Karpas-422 (cell line): ENCODE measurements around the gene PARD6B. TPM values are rescaled to one million over a fixed set of nuclear protein-coding genes. Genes with fewer than 3 reads are reported as not detected.
"Not testable (repeated sequence)": the region's sequence is repeated elsewhere in the genome, so short reads cannot be mapped to it uniquely, and the experiment has no call there.

Source experiments
- DNase-seq: peaks from one replicate; pipeline ENCODE4 v3.0.0-alpha.2; 2015
- H2AFZ ChIP-seq: fragments of 200-600 bp; sonication (generic); 2 replicates; pipeline ENCODE4 v1.6.1; 2014; ENCODE audit warnings: antibody characterized with exemption, low read length, mixed read lengths
- H3K27ac ChIP-seq: fragments of 200-600 bp; sonication (generic); 2 replicates; pipeline ENCODE4 v1.5.1; 2014; ENCODE audit warnings: mild to moderate bottlenecking, low read length, moderate library complexity
- H3K27me3 ChIP-seq: fragments of 200-600 bp; sonication (generic); 2 replicates; pipeline ENCODE4 v1.6.1; 2014; ENCODE audit warnings: low read length, mixed read lengths
- H3K36me3 ChIP-seq: fragments of 200-600 bp; sonication (generic); 2 replicates; pipeline ENCODE4 v1.6.1; 2014; ENCODE audit warnings: low read length, mixed read lengths; ENCODE audit not compliant: insufficient read depth
- H3K4me1 ChIP-seq: fragments of 200-600 bp; sonication (generic); 2 replicates; pipeline ENCODE4 v1.6.1; 2014; ENCODE audit warnings: mild to moderate bottlenecking, low read length, mixed read lengths
- H3K4me2 ChIP-seq: fragments of 200-600 bp; sonication (generic); 2 replicates; pipeline ENCODE4 v1.6.1; 2014; ENCODE audit warnings: low read length, low read depth, mild to moderate bottlenecking; ENCODE audit not compliant: poor library complexity, severe bottlenecking
- H3K4me3 ChIP-seq: fragments of 200-600 bp; sonication (generic); 2 replicates; pipeline ENCODE4 v1.5.1; 2014; ENCODE audit warnings: mild to moderate bottlenecking, antibody characterized with exemption, low read length, mixed read lengths
- H3K79me2 ChIP-seq: fragments of 200-600 bp; sonication (generic); 2 replicates; pipeline ENCODE4 v1.6.1; 2014; ENCODE audit warnings: mild to moderate bottlenecking, low read length, mixed read lengths
- H3K9ac ChIP-seq: fragments of 200-600 bp; sonication (generic); 2 replicates; pipeline ENCODE4 v1.6.0; 2014; ENCODE audit warnings: low read length
- H3K9me2 ChIP-seq: fragments of 200-600 bp; sonication (generic), shearing (Covaris generic); replicated peaks from 2 replicates; pipeline ENCODE4 v1.6.0; 2014; ENCODE audit warnings: mild to moderate bottlenecking, low read length, moderate library complexity; ENCODE audit not compliant: insufficient read depth
- H3K9me3 ChIP-seq: fragments of 300-700, 200-600 bp; sonication (generic); 2 replicates; pipeline ENCODE4 v1.6.1; 2014; ENCODE audit warnings: low read length, mixed read lengths
- H4K20me1 ChIP-seq: fragments of 200-600 bp; sonication (generic); 2 replicates; pipeline ENCODE4 v1.6.1; 2014; ENCODE audit warnings: mild to moderate bottlenecking, antibody characterized with exemption, low read length, low read depth; ENCODE audit not compliant: insufficient read depth
- total RNA-seq: library from RNA; depleted of rRNA; stranded (reverse); fragments of >200 nt; shearing (Covaris generic); gene quantifications from 2 replicates; pipeline ENCODE4 v1.2.3, GENCODE V29; 2014; ENCODE audit warnings: low replicate concordance

Gene PARD6B
- total RNA-seq, 1 experiment from 2014 or later: 5.9 TPM

DNA sequence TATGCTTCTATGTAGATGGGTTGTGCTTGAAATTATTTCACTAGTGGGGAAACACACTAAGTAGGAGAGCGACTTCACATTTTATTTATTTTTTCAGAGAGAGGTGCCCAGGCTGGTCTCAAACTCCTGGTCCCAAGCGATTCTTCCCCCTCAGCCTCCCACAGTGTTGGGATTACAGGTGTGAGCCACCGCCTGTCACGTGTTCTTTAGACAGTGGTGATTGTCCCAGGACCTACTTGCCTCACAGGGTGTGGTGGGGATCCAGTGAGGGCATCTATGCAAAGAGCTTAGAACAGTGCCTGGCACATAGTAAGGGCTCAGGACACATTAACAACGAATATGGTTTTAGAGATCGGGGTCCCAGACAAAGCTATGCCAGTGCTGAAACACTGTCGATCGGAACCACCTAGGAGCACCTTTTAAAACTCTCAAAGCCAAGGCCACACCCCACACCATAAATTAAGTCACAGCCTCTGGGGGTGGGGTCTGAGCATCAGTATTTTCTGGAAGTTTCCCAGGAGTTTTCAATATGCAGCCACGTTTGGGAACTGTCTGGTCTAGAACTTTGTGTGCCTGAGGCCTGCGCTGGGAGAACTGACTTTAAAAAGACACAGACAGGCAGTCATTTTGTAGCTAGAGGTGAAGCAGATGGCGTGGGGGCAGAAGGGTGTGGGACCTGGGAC lies 58.7 kb downstream of the PARD6B start:
- Histone ChIP-seq H4K20me1 (no peaks in the 10 kb centered on the region), H3K4me1 (peaks cover 36% of the 10 kb centered on the region), H2AFZ (peak overlapping the region; percentile 90), H3K27me3 (no peaks in the 10 kb centered on the region), H3K4me2 (peak overlapping the region; percentile 67), H3K27ac (no peak overlapping the region), H3K9ac (peak overlapping the region; percentile 75), H3K9me2 (no peaks in the 10 kb centered on the region), H3K36me3 (no peaks in the 10 kb centered on the region), H3K9me3 (no peaks in the 10 kb centered on the region), H3K79me2 (peaks cover 3% of the 10 kb centered on the region), H3K4me3 (no peak overlapping the region)
- no peak for DNase-seq

DNA sequence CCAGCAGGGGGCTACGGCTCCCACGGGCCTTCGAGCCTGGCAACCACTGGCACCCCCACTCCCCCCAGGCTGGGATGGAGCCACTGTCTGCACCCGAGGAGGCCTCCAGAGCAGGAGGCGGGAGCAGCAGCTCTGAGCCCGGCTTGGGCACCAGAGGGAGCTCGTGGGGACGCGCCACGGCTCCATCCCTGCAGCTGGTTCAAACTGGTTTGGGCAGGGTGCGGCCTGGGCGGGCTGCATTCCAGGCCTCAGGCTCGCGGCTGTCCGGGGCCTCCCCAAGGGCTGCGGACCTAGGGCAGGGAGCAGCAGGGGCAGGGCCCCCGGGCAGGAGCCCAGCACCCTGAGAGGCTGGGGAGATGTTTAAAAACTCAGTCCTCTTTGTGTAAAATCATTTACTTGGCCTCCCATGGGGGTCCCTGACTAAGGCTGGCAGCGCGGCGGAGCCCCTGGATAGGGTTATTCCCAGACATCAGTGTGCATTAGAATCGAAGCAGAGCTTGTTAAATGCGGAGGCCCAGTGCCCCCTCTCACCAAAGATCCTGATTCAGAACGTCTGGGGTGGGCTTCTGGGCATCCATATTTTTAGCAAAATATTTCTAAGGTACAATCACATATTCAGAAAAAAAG lies 59.4 kb downstream of the PARD6B start:
- peaks cover 9% of the 10 kb centered on the region for H3K79me2 ChIP-seq
- H3K4me2 ChIP-seq: peak overlapping the region; percentile 67
- peak overlapping the region; percentile 75 for H3K9ac ChIP-seq
- peak overlapping the region; percentile 48; the same call in 1 of the 2 replicates for H3K4me3 ChIP-seq
- peaks cover 2% of the 10 kb centered on the region; the same call in 1 of the 2 replicates for H3K36me3 ChIP-seq
- peak overlapping the region; percentile 59 for H3K27ac ChIP-seq
- peak; percentile 94 for DNase-seq
- H3K4me1 ChIP-seq: peaks cover 37% of the 10 kb centered on the region
- no peaks in the 10 kb centered on the region for H3K27me3 ChIP-seq
- no peaks in the 10 kb centered on the region for H3K9me2 ChIP-seq
- peak overlapping the region; percentile 90 for H2AFZ ChIP-seq
- no peaks in the 10 kb centered on the region for H3K9me3 ChIP-seq
- H4K20me1 ChIP-seq: no peaks in the 10 kb centered on the region

DNA sequence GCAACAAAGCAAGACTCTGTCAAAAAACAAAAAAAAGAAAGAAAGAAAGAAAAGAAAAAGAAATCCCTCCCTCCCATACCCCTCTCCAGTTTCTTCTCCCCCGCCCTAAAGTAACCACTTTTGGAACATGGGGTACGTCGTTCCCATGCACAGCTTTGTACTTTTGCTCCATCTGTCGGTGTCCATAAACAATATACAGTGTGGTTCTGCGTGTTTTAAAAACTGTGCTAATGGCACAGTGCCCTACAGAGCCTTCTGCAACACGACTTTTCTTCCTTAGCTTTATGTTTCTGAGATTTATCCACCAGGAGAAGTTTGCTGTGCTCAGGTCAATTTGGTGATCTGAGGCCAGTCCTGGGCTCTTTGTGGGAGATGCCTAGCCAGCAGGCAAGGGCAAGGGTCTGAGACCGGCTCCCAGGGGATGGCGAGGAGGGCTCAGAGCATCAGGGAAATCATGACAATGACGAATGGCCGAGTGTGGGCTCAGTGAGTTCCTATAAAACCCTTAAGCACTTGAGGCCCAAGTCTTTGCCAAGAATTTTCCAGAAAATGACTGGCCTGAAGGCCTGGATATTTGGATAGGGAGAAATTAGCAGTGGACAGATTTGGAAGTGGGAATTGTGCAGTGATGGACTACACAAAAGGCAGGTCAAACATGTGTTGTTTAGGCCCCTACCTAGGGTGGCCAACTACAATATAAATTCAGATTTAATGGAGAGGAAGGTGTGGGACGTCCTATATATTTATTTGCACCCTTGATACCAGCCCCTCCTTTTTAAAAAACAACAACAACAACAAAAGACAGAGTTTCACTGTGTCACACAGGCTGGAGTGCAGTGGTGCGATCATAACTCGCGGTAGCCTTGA lies 61.6 kb downstream of the PARD6B start:
- H3K9me3 ChIP-seq: no peaks in the 10 kb centered on the region
- peaks cover 11% of the 10 kb centered on the region for H3K36me3 ChIP-seq
- no peak overlapping the region for H3K27ac ChIP-seq
- no peaks in the 10 kb centered on the region for H3K9me2 ChIP-seq
- H3K4me1 ChIP-seq: peaks cover 55% of the 10 kb centered on the region
- H4K20me1 ChIP-seq: peaks cover 3% of the 10 kb centered on the region; the same call in 1 of the 2 replicates
- H3K4me3 ChIP-seq: no peak overlapping the region
- no peak overlapping the region for H3K4me2 ChIP-seq
- H3K79me2 ChIP-seq: peaks cover 29% of the 10 kb centered on the region
- no peak overlapping the region for H3K9ac ChIP-seq
- no peak for DNase-seq
- H2AFZ ChIP-seq: no peak overlapping the region
- no peaks in the 10 kb centered on the region for H3K27me3 ChIP-seq

DNA sequence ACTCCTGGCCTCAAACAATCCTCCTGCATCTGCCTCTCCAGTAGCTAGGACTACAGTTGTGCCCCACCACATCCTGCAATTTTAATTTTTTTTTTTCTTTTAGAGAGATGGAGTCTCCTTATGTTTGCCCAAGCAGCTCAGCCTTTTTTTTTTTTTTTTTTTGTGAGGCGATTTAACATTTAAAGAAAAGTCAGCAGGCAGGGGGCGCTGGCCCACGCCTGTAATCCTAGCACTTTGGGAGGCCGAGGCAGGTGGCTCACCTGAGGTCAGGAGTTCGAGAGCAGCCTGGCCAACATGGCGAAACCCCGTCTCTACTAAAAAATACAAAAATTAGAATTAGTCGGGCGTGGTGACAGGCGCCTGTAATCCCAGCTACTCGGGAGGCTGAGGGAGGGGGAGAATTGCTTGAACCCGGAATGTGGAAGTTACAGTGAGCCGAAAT lies 62.2 kb downstream of the PARD6B start:
- H3K36me3 ChIP-seq: peaks cover 12% of the 10 kb centered on the region
- not testable (repeated sequence) for H3K9me2 ChIP-seq, H4K20me1 ChIP-seq, H3K4me3 ChIP-seq, H3K9me3 ChIP-seq, H3K27me3 ChIP-seq, H2AFZ ChIP-seq, H3K9ac ChIP-seq
- 0 out of 2 replicates have a peak overlapping the region, but pooled peaks have one; percentile 94 for H3K27ac ChIP-seq
- peak; percentile 88 for DNase-seq
- H3K4me2 ChIP-seq: peak overlapping the region; percentile 88
- H3K79me2 ChIP-seq: peaks cover 35% of the 10 kb centered on the region
- peaks cover 55% of the 10 kb centered on the region for H3K4me1 ChIP-seq

DNA sequence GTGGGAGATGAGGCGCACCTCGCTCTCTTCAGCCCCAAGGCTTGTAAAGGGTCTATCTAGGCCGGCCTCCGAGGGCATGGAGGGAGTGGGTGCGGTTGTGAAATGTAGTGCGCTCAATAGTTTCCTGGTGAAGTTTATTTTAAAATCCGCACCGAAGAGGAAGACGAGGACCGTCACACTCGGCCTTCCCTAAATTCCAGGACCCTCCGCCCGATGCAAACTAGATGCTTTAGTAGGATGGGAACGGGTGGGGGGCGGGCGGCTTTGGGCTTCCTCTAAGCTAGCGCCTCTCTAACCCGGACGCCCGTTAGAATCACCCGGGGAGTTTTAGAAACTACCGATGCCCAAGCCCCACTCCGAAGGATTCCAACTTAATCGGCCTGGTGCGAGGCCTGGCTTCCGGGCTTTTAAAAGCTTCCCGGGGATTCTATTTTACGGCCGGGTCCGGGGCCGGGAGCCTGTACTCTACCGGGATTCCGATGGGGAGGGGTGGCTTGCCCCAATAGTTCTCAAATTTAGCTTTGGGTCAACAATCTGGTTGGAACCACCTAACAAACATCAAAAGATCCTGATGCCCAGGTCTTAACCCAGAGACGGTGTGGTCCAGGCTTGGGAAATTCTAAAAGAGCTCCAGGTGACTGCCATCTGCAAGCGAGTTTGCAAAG lies 62.9 kb downstream of the PARD6B start:
- H3K9me3 ChIP-seq: no peaks in the 10 kb centered on the region
- H3K79me2 ChIP-seq: peaks cover 42% of the 10 kb centered on the region
- no peaks in the 10 kb centered on the region for H3K9me2 ChIP-seq
- peak overlapping the region; percentile 94 for H3K27ac ChIP-seq
- H4K20me1 ChIP-seq: peaks cover 5% of the 10 kb centered on the region; the same call in 1 of the 2 replicates
- H3K4me1 ChIP-seq: peaks cover 61% of the 10 kb centered on the region
- H3K4me3 ChIP-seq: peak overlapping the region; percentile 58
- peak overlapping the region; percentile 91 for H2AFZ ChIP-seq
- peak overlapping the region; percentile 67 for H3K9ac ChIP-seq
- DNase-seq: no peak
- H3K4me2 ChIP-seq: peak overlapping the region; percentile 88
- H3K36me3 ChIP-seq: peaks cover 16% of the 10 kb centered on the region
- no peaks in the 10 kb centered on the region for H3K27me3 ChIP-seq

DNA sequence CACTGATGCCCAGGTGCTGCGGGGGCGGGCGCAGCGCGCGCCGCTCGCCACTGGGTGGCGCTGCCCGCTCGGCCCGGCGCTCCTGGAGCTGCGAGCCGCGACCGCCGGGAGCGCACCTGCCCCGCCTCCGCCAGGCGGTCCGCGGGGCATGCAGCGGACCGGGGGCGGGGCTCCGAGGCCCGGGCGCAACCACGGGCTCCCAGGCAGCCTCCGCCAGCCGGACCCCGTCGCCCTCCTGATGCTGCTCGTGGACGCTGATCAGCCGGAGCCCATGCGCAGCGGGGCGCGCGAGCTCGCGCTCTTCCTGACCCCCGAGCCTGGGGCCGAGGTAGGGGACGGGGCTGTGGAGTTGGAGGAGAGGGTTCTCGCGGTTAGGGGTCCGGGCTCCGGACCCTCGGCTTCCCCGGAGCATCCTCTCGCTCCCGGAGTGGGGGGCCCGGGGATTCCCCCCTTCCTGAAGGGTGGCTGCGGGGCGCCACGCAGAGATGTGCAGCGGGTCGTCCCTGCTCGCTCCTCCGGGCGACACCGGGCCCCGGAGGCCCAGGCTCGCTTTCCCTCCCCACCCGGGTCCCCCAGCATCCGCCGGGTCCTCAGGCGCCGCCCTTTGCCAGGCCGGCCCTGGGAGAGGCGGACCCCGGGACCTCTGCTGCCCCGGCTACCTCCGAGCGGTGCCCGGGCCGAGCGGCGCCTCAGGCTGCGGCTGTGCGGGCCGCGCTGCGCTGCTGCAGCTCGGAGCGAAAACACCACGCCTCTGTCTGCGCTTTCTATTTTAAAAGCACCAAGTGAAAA lies 63.7 kb downstream of the PARD6B start, which contains the start of gene BCAS4:
Gene BCAS4, plus strand, starts transcription at position 216 of the 789 bp plus-strand sequence. Its CDS starts 23 bp downstream, at position 239.
- Histone ChIP-seq H3K79me2 (peaks cover 50% of the 10 kb centered on the region), H3K9ac (peak within 1 kb of the TSS; percentile 100), H3K4me1 (peaks cover 68% of the 10 kb centered on the region)

DNA sequence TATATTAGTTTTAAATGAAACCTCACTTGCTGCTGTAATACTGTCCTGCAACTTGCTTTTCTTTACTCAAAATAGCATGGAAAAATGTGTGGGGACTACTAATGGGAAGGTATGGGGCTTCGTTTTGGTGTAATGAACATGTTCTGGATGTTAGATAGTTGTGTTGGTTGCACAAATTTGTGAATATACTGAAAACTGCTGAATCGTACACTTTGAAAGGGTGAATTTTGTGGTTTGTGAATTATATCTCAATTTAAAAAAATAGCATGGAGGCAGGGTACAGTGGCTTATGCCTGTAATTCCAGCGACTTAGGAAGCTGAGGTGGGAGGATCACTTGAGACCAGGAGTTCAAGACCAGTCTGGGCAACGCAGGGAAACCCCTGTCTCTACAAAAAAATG lies 65.8 kb downstream of the PARD6B start:
- Histone ChIP-seq H3K4me2 (peak overlapping the region; percentile 57), H3K27me3 (no peaks in the 10 kb centered on the region), H4K20me1 (peaks cover 33% of the 10 kb centered on the region), H3K9me3 (no peaks in the 10 kb centered on the region), H2AFZ (no peak overlapping the region), H3K9me2 (no peaks in the 10 kb centered on the region), H3K27ac (peak overlapping the region; percentile 90), H3K4me3 (peak overlapping the region; percentile 52), H3K36me3 (peaks cover 27% of the 10 kb centered on the region), H3K79me2 (peaks cover 71% of the 10 kb centered on the region), H3K4me1 (peaks cover 77% of the 10 kb centered on the region), H3K9ac (peak overlapping the region; percentile 49)
- no peak for DNase-seq

More for the DNA sequence above, 63.7 kb downstream of the PARD6B start, which contains the start of gene BCAS4:
- DNase-seq: peak; percentile 94
- Histone ChIP-seq H2AFZ (peak within 1 kb of the TSS; percentile 91), H3K4me3 (peak within 1 kb of the TSS; percentile 82), H3K36me3 (peaks cover 20% of the 10 kb centered on the region), H3K4me2 (peak within 1 kb of the TSS; percentile 93), H3K9me2 (no peaks in the 10 kb centered on the region), H3K9me3 (no peaks in the 10 kb centered on the region), H3K27ac (peak within 1 kb of the TSS; percentile 94), H4K20me1 (peaks cover 12% of the 10 kb centered on the region; the same call in 1 of the 2 replicates), H3K27me3 (no peaks in the 10 kb centered on the region)
